GM20000 (cell line): Measurements from ENCODE around the gene PARPBP.
"Not testable (repeated sequence)": the region's sequence is repeated elsewhere in the genome, so short reads cannot be mapped to it uniquely, and the experiment has no call there.

ENCODE experiments used
- DNase-seq: peaks from one replicate; pipeline ENCODE4 v3.0.0; 2012; ENCODE audit warnings: low spot score
- TF ChIP-seq, protein P1 (sequence below): IDR thresholded peaks from 2 replicates; pipeline ENCODE4 v1.5.1; 2012; ENCODE audit warnings: mild to moderate bottlenecking, control low read depth; ENCODE audit errors: extremely low read depth, missing control alignments

PARPBP gene

DNA sequence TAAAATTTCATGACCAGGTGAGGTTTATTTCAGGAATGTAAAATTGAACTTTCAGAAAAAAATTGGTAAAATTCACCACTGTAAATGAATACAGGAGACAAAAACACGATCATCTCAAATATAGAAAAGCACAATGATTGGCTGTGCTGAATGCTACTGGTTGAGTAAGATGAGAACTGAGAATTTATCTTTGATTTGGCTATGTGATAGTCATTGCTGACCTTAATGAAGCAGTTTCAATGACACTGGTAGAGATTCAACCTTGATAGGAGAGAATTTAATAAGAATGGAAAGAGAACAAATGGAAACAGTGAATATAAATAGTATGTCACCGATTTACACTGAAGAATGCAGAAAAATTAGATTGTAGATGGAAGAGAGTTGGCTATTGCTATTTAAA is 84.0 kb downstream of the PARPBP start:
- TF ChIP-seq, protein P1, sequence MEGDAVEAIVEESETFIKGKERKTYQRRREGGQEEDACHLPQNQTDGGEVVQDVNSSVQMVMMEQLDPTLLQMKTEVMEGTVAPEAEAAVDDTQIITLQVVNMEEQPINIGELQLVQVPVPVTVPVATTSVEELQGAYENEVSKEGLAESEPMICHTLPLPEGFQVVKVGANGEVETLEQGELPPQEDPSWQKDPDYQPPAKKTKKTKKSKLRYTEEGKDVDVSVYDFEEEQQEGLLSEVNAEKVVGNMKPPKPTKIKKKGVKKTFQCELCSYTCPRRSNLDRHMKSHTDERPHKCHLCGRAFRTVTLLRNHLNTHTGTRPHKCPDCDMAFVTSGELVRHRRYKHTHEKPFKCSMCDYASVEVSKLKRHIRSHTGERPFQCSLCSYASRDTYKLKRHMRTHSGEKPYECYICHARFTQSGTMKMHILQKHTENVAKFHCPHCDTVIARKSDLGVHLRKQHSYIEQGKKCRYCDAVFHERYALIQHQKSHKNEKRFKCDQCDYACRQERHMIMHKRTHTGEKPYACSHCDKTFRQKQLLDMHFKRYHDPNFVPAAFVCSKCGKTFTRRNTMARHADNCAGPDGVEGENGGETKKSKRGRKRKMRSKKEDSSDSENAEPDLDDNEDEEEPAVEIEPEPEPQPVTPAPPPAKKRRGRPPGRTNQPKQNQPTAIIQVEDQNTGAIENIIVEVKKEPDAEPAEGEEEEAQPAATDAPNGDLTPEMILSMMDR, result no peak
- DNase-seq, result no peak

DNA sequence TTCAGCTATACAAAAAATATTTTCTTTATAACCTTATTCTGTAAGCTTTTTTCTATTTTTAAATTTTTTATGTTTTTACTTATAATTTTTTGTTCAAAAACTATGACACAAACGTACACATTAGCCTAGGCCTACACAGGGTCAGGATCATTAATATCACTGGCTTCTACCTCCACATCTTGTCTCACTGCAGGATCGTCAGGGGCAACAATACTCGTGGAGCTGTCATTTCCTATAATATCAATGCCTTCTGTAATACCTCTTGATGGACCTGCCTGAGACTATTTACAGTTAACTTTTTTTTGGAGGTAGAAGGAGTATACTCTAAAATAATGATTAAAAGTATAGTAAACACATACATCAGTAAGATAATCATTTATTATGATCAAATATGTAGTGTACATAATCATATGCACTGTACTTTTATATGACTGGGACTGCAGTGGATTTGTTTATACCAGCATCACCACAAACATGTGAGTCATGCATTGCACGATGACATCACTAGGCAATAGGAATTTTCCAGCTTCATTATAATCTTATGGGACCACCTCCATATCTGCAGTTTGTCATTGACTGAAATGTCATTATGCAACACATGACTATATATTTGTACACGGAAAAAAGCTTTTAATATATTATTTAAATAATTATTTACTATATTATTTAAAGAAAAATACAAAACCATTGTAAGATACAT is 96.2 kb downstream of the PARPBP start:
- TF ChIP-seq, protein P1, result no peak
- no peak for DNase-seq

DNA sequence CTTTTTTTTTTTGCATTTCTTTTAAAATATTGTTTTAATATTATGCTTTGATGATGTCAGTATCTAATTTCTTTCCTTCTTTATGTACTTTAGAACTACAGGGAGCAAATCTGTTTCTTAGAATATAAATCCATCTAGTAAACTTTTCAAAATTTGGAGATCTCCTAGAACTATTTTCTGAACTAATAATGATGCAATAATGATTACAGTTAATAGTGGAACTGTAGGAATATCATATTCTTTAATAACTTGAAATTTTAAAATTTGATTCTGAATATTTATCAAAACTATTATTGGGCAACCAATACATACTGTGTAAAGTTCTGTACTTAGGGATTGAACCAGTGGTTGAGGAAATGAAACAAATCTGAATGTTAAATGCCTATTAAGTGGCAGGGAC is 100.8 kb downstream of the PARPBP start:
- TF ChIP-seq, protein P1, result no peak
- DNase-seq, result no peak

DNA sequence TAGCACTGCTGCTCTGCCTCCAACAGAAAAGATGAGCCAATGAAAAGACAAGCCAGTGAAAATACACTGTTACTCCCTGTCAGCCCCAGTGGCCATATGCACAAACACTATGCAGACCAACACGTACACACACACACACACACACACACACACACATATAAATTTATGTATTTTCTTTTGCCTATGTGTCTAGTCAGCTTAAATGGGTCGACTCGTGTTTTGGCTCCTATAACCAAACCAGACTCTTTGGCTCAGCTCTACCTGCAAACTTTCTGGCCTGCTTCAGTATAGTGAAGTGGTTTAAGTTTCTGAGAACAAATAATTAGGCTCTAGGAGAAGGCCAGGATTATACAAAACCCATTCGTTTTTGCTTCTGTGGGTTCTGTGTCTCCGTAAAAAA is 108.0 kb downstream of the PARPBP start:
- TF ChIP-seq, protein P1, result no peak
- no peak for DNase-seq

DNA sequence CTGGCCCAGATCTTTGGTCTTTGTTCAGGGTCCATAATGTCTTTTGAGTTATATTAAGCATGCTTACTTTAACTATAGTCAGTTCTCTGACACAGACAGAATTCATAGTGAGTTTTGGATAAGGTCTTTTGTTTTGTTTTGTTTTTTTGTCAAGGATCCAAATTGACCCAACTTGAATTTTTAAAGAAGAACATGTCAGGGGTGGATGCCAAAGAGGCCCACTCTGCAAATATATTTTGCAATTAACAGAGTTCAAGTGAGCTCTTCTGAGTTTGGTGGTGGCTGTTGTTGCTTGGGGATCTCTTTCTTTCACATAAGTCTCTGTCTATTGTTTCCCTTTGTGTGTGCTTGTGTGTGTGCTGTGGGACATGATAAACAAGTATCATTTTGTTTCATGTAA is 112.1 kb downstream of the PARPBP start:
- TF ChIP-seq, protein P1, result no peak
- DNase-seq, result no peak

DNA sequence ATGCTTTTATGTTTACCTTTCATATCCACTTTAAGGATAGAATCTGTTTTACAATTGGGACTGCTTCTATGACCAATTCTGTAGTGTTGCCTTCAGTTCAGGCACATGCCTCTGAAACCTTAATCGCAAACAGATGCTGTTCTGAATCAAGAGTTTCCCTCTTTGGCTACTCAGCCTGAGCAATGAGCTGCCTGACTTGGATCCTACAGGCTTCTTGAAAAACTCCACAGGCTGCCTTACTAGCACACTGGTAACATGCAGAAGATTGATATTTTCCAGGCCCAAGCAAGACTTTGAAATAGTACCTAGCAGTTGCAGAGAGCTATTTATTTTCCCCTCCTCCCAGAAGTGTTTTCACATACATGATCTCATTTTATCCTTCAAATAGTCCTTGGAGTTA is 112.5 kb downstream of the PARPBP start:
- TF ChIP-seq, protein P1, result no peak
- no peak for DNase-seq

DNA sequence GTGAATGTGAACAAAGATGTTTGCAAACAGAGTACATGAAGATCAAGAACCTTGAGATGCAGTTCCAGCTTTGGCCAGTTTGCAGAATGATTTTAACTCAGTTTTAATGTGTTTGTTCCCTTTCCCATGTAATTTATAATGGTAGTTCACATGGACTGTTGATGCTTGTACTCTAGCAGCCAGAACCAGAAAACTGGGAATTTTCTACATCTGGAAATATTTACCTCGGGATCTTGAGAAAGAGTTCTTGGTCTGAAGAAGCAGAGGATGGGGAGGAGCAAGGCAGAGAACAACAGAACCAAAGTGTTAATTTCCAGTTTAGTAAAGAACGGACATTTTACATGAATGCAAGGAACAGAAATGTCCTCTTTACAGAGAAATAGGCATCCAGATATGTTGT is 114.6 kb downstream of the PARPBP start:
- no peak for DNase-seq

DNA sequence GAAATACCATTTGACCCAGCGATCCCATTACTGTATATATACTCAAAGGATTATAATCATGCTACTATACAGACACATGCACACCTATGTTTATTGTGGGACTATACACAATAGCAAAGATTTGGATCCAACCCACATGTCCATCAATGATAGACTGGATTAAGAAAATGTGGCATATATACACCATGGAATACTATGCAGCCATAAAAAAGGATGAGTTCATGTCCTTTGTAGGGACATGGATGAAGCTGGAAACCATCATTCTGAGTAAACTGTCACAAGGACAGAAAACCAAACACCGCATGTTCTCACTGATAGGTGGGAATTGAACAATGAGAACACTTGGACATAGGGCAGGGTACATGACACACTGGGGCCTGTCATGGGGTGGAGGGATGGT is 120.9 kb downstream of the PARPBP start:
- DNase-seq, result not testable (repeated sequence)

More for the DNA sequence above, 114.6 kb downstream of the PARPBP start:
- TF ChIP-seq, protein P1, result no peak
